ELR (cell line): ENCODE data around the gene XPNPEP2.
"Not testable (repeated sequence)": the region's sequence is repeated elsewhere in the genome, so short reads cannot be mapped to it uniquely, and the experiment has no call there.

Source experiments
- DNase-seq: peaks from one replicate; pipeline ENCODE4 v3.0.0-alpha.2; 2015; ENCODE audit warnings: low read depth

Gene XPNPEP2

GRCh38 chrX:129720741-129721140, 18.0 kb upstream of the XPNPEP2 start:
- no peak for DNase-seq

GRCh38 chrX:129721414-129721813, 17.4 kb upstream of the XPNPEP2 start:
- DNase-seq, result no peak

GRCh38 chrX:129721870-129722269, 16.9 kb upstream of the XPNPEP2 start:
- DNase-seq, result no peak

GRCh38 chrX:129723511-129723910, 15.3 kb upstream of the XPNPEP2 start:
- DNase-seq, result peak; percentile 52

- DNase-seq, result no peak
Observed at GRCh38 chrX:129724754-129725153, 14.0 kb upstream of the XPNPEP2 start.

GRCh38 chrX:129726307-129727111, 12.3 kb upstream of the XPNPEP2 start:
- DNase-seq, result peak; percentile 74

- no peak for DNase-seq
Observed at GRCh38 chrX:129728061-129728460, 10.7 kb upstream of the XPNPEP2 start.

GRCh38 chrX:129731228-129731627, 7.6 kb upstream of the XPNPEP2 start:
- no peak for DNase-seq

GRCh38 chrX:129732857-129733256, 5.9 kb upstream of the XPNPEP2 start:
- no peak for DNase-seq

GRCh38 chrX:129733335-129733734, 5.4 kb upstream of the XPNPEP2 start:
- DNase-seq, result no peak

- no peak for DNase-seq
Observed at GRCh38 chrX:129736491-129736890, 2.3 kb upstream of the XPNPEP2 start.

- peak; percentile 63 for DNase-seq
Observed at GRCh38 chrX:129737916-129738315, 863 bp upstream of the XPNPEP2 start.

- DNase-seq, result no peak
Observed at GRCh38 chrX:129739578-129739977, 799 bp downstream of the XPNPEP2 start.

- DNase-seq, result no peak
Observed at GRCh38 chrX:129741880-129742758, 3.3 kb downstream of the XPNPEP2 start.

GRCh38 chrX:129742759-129743152, 4.0 kb downstream of the XPNPEP2 start:
- not testable (repeated sequence) for DNase-seq

GRCh38 chrX:129743821-129744220, 5.0 kb downstream of the XPNPEP2 start:
- no peak for DNase-seq

GRCh38 chrX:129744861-129745321, 6.1 kb downstream of the XPNPEP2 start:
- no peak for DNase-seq

GRCh38 chrX:129746557-129747470, 8.0 kb downstream of the XPNPEP2 start:
- DNase-seq, result no peak

- DNase-seq, result no peak
Observed at GRCh38 chrX:129747533-129747932, 8.8 kb downstream of the XPNPEP2 start.

GRCh38 chrX:129748305-129748704, 9.5 kb downstream of the XPNPEP2 start:
- peak; percentile 53 for DNase-seq

GRCh38 chrX:129749069-129749468, 10.3 kb downstream of the XPNPEP2 start:
- DNase-seq, result no peak

- no peak for DNase-seq
Observed at GRCh38 chrX:129750971-129751370, 12.2 kb downstream of the XPNPEP2 start.
